NCI-H2227 (cell line): ENCODE measurements around the gene ARL15.
"Not testable (repeated sequence)": the region's sequence is repeated elsewhere in the genome, so short reads cannot be mapped to it uniquely, and the experiment has no call there.

Experiments
- DNase-seq: peaks from one replicate; lab custom pipeline; 2025; ENCODE audit not compliant: unreplicated experiment; lab: John Stamatoyannopoulos, UW

The ARL15 gene

DNA sequence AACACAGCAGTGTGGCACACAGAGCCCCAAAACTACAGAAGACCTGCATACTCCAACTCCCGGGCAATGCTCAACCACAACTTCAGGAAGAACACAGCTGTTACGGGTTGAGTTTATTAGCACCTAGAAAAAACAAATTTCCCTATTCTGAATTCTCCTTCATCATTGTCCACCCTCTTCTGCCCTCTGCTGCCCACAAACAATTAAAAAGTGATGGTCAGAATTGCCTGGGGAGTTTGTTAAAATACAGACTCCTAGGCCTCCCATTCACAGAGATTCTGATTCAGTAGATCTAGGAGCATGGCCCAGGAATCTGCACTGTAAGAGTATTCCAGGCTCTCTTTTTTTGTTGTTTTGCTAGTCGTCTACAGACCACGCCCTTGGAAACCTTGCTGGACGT lies 439.3 kb downstream of the ARL15 start:
- DNase-seq = no peak

DNA sequence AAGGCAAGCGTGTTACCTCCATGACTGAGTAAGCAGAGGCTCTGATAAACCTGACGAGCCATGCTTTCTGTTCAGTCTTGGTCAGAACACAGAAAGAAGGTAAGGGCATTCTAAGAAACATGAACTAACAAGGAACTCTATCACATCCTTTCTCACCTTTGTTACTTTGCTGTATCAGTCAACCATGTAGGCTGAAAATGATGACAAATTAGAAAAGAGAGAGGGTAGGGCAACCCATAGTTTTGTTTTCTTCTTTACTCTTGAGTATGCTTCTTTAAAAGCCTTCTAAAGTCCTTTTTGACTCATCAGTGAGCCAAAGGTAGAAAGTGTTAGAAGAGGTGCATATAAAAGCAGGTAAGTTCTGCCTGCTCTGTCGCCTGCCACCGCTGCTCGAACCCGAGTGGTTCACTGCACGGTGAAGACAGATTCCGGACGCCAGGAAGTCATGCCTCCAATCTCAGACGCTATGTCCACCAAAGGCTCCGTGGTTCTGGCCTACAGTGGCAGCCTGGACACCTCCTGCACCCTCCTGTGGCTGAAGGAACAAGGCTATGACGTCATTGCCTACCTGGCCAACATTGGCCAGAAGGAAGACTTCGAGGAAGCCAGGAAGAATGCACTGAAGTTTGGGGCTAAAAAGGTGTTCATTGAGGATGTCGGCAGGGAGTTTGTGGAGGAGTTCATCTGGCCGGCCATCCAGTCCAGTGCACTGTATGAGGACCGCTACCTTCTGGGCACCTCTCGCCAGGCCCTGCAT lies 451.5 kb downstream of the ARL15 start:
- no peak for DNase-seq

DNA sequence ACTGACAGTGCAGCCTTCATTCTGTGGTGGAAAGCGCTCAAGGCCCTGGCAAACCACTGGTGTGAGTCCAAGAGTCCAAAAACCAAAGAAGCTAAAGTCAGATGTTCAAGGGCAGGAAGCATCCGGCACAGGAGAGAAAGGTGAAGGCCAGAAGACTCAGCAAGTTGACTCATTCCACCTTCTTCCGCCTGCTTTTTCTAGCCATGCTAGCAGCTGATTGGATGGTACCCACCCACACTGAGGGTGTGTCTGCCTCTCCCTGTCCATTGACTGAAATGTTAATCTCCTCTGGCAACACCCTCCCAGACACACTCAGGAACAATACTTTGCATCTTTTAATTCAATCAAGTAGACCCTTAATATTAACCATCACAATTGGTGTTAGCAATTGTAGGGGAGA lies 453.9 kb downstream of the ARL15 start:
- no peak for DNase-seq

GRCh38 chr5:53836851-53837430 lies 473.4 kb downstream of the ARL15 start:
- not testable (repeated sequence) for DNase-seq

GRCh38 chr5:53834500-53834899 lies 475.9 kb downstream of the ARL15 start:
- DNase-seq = no peak
